Adrenal gland (tissue), 5 donors: ENCODE data around the gene EHMT2.

Source experiments
- POLR2A ChIP-seq, 2 donors: fragments of 450-650 bp; IDR thresholded peaks; one replicate each; pipeline ENCODE4 v1.6.1; 2017; ENCODE audit warnings: antibody characterized with exemption in 2 of 2, mild to moderate bottlenecking in 2 of 2, moderate library complexity in 1 of 2
- TF ChIP-seq, protein P1 (sequence below), 6 experiments: fragments of 450-650 bp in 4 of 6; fragments of 200-600 bp in 2 of 6; sonication (generic) in 1 of 6; IDR thresholded peaks; 1 replicate in 5 of 6; 2 replicates in 1 of 6; pipeline versions ENCODE4 v1.5.1 to v1.8.0; 2016 to 2021; ENCODE audit warnings: antibody characterized with exemption in 6 of 6, mild to moderate bottlenecking in 2 of 6, moderate library complexity in 1 of 6
- donor health status: DM: no; HTN: no; CAD: no.

DNA sequence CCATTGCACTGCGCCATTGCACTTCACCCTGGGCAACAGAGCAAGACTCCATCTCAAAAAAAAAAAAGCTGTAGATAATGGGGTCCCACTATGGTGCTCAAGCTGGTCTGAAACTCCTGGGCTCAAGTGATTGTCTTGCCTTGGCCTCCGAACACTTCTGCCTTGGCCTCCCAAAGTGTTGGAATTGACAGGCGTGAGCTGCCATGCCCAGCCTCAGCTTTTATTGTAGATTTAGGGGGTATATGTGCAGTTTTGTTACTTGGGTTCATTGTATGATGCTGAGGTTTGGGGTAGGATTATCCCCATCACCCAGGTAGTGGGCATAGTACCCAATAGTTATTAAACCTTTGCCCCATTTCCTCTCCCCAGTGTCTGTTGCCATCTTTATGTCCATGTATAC lies 58.5 kb downstream of the EHMT2 start:
- TF ChIP-seq, protein P1, sequence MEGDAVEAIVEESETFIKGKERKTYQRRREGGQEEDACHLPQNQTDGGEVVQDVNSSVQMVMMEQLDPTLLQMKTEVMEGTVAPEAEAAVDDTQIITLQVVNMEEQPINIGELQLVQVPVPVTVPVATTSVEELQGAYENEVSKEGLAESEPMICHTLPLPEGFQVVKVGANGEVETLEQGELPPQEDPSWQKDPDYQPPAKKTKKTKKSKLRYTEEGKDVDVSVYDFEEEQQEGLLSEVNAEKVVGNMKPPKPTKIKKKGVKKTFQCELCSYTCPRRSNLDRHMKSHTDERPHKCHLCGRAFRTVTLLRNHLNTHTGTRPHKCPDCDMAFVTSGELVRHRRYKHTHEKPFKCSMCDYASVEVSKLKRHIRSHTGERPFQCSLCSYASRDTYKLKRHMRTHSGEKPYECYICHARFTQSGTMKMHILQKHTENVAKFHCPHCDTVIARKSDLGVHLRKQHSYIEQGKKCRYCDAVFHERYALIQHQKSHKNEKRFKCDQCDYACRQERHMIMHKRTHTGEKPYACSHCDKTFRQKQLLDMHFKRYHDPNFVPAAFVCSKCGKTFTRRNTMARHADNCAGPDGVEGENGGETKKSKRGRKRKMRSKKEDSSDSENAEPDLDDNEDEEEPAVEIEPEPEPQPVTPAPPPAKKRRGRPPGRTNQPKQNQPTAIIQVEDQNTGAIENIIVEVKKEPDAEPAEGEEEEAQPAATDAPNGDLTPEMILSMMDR (IDR thresholded peaks at IDR 0.05), result no peak
- TF ChIP-seq POLR2A (IDR thresholded peaks at IDR 0.05), result no peak
